Panc1 (cell line): Measurements from ENCODE around the gene IL32.

Experiments used
- POLR2AphosphoS5 ChIP-seq: IDR thresholded peaks from 2 replicates; pipeline ENCODE4 v1.6.1; 2012; ENCODE audit warnings: mild to moderate bottlenecking, low read depth, low read length, moderate library complexity
- SIN3A ChIP-seq: IDR thresholded peaks from 2 replicates; pipeline ENCODE4 v1.6.1; 2012; ENCODE audit warnings: low read depth, mild to moderate bottlenecking, low read length, moderate library complexity, borderline replicate concordance; ENCODE audit not compliant: insufficient read depth
- TF ChIP-seq, protein P1 (sequence below): fragments of 450-650 bp; IDR thresholded peaks from 2 replicates; pipeline ENCODE4 v1.5.1; 2017; ENCODE audit warnings: mild to moderate bottlenecking
- TF ChIP-seq, protein P2 (sequence below), 2 experiments: IDR thresholded peaks; 2 replicates each; pipeline ENCODE4 v1.6.1; 2011 to 2012; ENCODE audit warnings: low read depth in 2 of 2, control low read depth in 1 of 2, low read length in 1 of 2, mild to moderate bottlenecking in 1 of 2, moderate library complexity in 1 of 2; ENCODE audit not compliant: insufficient read depth in 1 of 2

GRCh38 chr16:3027489-3027795 lies 38.0 kb upstream of the IL32 start:
- no peak for TF ChIP-seq POLR2AphosphoS5
- TF ChIP-seq, protein P1, sequence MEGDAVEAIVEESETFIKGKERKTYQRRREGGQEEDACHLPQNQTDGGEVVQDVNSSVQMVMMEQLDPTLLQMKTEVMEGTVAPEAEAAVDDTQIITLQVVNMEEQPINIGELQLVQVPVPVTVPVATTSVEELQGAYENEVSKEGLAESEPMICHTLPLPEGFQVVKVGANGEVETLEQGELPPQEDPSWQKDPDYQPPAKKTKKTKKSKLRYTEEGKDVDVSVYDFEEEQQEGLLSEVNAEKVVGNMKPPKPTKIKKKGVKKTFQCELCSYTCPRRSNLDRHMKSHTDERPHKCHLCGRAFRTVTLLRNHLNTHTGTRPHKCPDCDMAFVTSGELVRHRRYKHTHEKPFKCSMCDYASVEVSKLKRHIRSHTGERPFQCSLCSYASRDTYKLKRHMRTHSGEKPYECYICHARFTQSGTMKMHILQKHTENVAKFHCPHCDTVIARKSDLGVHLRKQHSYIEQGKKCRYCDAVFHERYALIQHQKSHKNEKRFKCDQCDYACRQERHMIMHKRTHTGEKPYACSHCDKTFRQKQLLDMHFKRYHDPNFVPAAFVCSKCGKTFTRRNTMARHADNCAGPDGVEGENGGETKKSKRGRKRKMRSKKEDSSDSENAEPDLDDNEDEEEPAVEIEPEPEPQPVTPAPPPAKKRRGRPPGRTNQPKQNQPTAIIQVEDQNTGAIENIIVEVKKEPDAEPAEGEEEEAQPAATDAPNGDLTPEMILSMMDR = no peak
- TF ChIP-seq SIN3A = no peak
- TF ChIP-seq, protein P2, sequence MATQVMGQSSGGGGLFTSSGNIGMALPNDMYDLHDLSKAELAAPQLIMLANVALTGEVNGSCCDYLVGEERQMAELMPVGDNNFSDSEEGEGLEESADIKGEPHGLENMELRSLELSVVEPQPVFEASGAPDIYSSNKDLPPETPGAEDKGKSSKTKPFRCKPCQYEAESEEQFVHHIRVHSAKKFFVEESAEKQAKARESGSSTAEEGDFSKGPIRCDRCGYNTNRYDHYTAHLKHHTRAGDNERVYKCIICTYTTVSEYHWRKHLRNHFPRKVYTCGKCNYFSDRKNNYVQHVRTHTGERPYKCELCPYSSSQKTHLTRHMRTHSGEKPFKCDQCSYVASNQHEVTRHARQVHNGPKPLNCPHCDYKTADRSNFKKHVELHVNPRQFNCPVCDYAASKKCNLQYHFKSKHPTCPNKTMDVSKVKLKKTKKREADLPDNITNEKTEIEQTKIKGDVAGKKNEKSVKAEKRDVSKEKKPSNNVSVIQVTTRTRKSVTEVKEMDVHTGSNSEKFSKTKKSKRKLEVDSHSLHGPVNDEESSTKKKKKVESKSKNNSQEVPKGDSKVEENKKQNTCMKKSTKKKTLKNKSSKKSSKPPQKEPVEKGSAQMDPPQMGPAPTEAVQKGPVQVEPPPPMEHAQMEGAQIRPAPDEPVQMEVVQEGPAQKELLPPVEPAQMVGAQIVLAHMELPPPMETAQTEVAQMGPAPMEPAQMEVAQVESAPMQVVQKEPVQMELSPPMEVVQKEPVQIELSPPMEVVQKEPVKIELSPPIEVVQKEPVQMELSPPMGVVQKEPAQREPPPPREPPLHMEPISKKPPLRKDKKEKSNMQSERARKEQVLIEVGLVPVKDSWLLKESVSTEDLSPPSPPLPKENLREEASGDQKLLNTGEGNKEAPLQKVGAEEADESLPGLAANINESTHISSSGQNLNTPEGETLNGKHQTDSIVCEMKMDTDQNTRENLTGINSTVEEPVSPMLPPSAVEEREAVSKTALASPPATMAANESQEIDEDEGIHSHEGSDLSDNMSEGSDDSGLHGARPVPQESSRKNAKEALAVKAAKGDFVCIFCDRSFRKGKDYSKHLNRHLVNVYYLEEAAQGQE (IDR thresholded peaks at IDR 0.05; ENCODE audit: insufficient read depth in 1 of 2, low read depth in 2 of 2, low read length in 1 of 2) = no peak
